HL-60/S4 (cell line): ENCODE results near the gene ASB1.

Experiments
- in situ Hi-C: fragments of 300-500 bp; cut with MboI; formaldehyde crosslinking; loops from 2 replicates; pipeline ENCODE4 v1.14.3; 2022; ENCODE audit warnings: low sequenced_read_pairs

ASB1 gene

GRCh38 chr2:238464389-238464788 lies 37.7 kb downstream of the ASB1 start:
- in situ Hi-C loops: loop anchor here (10.0 kb wide), 1 partner anchor 100 kb away; no protein-coding TSS in a partner anchor

- in situ Hi-C loops: loop anchor here (10.0 kb wide), 1 partner anchor 101 kb away; no protein-coding TSS in a partner anchor
These were observed 38.9 kb downstream of the ASB1 start for GRCh38 chr2:238465487-238466242.

DNA sequence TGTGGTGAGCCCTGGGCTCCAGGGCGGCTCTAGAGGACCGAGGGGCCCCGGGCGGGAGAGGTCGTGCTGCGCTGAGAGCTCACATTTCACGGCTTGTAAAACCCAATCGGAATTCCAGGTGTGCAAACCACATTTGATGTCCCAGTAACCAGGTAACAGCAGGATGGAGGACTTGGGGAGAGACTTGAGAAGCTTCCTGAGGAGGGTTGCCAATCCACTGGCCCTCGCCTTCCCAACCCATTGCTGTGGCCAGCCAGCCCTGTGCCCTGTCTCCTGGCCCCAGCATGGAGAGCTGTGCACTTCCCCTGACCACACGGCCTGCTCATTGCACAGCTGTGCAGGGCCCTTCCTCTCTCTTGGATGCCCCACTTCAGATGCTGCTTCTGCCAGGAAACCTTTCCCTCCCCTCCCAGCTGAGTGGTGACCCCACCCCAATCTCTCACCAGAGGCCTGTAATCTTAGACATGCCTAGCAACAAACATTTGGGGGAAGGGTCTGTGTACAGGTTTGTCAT lies 39.6 kb downstream of the ASB1 start:
- in situ Hi-C loops: loop anchor here (10.0 kb wide), 1 partner anchor 101 kb away; no protein-coding TSS in a partner anchor

GRCh38 chr2:238467062-238467461 lies 40.3 kb downstream of the ASB1 start:
- in situ Hi-C loops: loop anchor here (10.0 kb wide), 1 partner anchor 102 kb away; no protein-coding TSS in a partner anchor

GRCh38 chr2:238467792-238468191 lies 41.1 kb downstream of the ASB1 start:
- in situ Hi-C loops: loop anchor here (10.0 kb wide), 1 partner anchor 103 kb away; no protein-coding TSS in a partner anchor

DNA sequence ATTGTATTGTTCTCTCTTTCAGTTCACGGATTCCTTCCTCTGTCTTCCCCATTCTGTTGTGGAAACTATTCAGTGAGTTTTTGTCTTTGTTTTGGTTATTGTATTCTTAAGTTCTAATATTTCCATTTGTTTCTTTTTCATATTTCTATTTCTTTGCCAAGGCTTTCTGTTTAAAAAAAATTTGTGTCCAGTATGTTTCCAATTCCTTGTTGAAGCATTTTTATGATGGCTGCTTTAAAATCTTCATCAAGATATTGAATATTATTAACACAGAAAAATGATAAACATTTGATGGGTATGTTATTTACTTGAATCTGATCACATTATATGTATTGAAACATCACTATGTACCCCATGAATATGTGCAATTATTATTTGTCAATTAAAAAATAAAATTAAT lies 42.4 kb downstream of the ASB1 start:
- in situ Hi-C loops: loop anchor here (10.0 kb wide), 1 partner anchor 104 kb away; no protein-coding TSS in a partner anchor

DNA sequence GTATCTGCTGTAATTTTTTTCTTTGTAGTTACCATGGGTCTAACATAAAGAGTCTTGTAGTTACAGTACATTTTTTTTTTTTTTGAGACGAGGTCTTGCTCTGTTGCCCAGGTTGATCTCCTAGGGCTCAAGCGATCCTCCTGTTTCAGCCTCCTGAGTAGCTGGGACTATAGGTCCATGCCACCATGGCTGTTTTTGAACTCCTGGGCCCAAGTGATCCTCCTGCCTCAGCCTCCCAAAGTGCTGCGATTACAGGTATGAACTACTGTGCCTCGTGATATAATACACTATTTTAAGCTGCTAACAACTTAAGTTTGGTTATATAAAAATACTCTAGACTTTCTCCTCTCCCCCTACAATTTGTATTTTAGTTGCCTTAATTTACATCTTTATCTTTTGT lies 46.3 kb downstream of the ASB1 start:
- in situ Hi-C loops: no loop called here

- in situ Hi-C loops: no loop called here
These were observed 46.8 kb downstream of the ASB1 start for GRCh38 chr2:238473523-238473922.

DNA sequence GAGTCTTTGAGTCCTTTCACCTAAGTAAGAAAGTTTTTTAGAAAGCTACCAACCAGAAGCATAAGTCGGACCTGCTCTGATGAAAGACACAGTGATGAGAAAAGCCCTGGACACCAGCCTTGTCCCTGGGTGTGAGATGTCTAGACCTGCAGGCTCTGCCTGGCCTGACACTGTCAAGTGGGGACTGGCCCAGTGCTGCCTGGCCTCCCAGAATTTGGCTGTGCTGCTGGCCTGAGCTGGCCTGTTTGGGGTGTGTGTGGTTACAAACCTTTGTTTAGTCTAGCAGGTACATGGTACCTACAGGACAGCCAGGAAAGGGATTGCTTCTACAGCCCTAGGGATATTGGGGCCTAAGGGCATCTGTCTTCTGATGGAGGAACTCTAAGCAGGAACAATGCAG lies 48.3 kb downstream of the ASB1 start:
- in situ Hi-C loops: no loop called here

DNA sequence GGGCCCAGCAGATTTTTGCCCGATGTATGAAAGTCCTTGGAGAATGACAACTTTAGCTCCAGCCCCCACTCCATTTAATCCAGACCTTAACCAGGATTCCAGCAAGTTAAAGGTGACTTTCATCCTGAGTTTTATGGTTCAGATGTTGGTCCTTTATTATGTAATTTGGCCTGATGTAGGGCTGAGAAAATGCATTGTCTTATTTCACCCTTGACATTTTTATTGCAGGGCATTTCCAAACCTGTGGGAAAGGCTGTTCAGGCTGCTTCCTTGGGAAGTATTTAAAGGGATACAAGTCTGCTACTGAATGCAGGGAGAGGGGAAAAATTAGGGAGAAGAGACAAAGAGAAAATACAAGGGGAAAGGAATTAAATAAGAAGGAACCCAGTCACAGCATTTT lies 48.8 kb downstream of the ASB1 start:
- in situ Hi-C loops: no loop called here

DNA sequence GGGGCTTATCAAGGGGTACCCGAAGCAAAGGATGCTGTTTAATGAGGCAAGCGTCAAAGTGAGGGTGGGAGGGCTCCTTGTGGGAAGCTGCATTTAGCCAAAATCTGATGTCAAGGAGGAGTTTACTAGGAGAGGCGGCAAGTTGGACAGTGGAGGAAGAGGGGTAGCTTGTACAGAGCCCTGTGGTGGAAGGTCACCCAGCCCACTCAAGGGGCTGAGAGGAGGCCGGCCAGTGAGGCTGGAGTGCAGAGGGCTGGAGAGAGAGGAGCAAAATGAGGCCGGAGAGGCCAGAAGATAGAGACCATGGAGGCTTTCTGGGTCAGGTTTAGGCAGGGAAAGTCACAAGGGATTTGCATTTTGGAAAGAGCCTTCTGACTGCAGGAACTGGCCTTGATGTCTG lies 49.5 kb downstream of the ASB1 start:
- in situ Hi-C loops: no loop called here

- in situ Hi-C loops: no loop called here
These were observed 51.5 kb downstream of the ASB1 start for GRCh38 chr2:238478216-238478615.

DNA sequence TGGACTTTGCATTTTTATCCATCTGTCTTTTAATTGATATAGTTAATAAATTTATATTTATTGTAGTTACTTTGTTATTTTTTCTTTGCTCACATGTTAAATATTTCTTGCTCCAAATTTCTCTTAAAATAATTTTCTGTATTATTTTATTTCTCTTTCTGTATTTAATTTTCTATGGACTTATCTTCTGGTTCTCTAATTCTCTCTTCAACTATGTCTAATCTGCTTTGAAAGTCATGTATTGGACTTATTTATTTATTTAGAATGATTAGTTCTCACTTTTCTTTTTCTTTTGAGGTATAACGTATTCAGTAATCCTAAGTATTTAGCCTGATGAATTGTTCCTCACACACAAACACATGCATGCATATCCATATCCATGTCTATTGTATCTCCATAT lies 53.1 kb downstream of the ASB1 start:
- in situ Hi-C loops: no loop called here

DNA sequence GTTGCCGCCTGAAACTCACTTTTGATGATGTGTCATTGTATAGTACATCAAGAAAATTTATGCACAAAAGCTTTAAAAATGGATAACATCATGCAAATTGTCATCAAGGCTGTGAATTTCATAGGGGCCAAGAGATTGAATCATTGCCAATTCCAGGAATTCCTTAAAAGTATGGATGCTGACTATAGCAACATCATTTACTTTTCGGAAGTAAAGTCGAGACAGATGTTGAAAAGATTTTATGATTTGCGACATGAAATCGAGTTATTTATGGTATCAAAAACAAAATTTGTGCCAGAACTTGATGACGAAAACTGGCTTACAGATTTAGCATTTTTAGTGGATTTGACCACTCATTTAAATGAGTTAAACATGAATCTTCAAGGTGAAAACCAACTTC lies 56.3 kb downstream of the ASB1 start:
- in situ Hi-C loops: no loop called here

DNA sequence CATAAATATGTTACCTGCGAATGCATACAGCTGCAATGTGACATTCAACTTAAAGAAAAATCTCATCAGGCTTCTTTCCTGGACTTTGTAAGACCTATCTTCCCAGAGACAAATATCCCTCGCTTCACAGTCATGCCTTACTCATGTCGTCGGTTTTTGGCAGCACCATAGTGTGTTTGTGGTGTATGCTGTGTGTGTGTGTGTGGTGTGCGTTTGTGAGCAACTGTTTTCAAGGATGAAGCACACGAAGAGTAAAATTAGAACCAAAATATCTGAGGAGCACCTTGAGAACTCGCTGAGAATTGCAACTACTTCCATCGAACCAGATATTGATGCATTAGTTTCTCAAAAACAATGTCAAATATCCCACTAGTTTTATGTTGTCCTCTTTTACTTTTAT lies 56.9 kb downstream of the ASB1 start:
- in situ Hi-C loops: no loop called here

DNA sequence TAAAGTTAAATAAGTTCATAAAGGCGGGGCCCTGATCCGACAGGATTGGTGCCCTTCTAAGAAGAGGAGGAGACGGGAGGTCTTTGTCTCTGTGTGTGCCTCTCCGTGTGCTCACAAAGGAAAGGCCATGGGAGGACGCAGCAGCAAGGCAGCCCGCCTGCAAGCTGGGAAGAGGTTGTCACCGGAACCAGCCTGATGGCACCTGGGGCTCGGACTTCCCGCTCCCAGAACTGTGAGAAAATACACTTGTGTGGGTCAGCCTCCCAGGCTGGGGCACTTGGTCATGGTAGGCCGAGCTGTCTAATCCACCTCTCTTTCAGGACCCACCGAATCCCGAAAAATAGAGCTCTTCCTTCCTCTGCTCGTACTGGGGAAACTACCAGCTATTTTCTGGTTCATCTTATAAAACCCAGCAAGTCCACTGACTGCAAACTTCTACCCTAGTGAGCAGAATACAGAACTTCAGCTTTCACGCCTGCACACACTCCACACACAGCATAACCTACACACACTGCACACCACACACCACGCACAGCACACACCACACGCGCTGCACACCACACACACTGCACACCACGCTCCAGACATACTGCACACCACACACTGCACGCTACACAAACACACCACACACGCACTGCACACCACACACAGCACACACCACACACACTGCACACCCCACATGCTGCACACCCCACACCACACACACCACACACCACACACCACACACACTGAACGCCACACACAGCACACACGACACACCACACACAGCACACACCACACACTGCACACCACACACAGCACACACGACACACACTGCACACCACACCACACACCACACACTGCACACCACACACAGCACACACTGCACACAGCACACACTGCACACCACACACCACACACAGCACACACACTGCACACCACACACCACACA lies 58.1 kb downstream of the ASB1 start:
- in situ Hi-C loops: no loop called here

- in situ Hi-C loops: no loop called here
These were observed 59.6 kb downstream of the ASB1 start for GRCh38 chr2:238486123-238486848.

DNA sequence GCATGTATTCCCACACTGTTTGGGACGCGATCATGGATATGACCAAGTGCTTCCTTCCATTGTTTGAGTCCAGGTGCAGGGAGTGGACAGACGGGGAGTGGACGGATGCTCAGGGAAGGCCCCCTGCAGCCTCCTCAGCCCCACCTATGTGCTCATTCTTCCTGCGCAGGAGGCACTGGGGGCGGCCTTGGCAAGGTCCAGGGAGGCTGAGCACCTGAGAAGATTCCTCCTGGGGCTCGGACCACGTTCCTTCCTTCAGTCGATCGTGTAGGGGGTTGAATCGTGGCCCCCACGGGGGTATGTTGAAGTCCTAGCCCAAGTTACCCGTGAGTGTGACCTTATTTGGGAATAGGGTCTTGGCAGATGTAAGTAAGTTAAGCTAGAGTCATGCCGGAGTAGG lies 60.4 kb downstream of the ASB1 start:
- in situ Hi-C loops: no loop called here

DNA sequence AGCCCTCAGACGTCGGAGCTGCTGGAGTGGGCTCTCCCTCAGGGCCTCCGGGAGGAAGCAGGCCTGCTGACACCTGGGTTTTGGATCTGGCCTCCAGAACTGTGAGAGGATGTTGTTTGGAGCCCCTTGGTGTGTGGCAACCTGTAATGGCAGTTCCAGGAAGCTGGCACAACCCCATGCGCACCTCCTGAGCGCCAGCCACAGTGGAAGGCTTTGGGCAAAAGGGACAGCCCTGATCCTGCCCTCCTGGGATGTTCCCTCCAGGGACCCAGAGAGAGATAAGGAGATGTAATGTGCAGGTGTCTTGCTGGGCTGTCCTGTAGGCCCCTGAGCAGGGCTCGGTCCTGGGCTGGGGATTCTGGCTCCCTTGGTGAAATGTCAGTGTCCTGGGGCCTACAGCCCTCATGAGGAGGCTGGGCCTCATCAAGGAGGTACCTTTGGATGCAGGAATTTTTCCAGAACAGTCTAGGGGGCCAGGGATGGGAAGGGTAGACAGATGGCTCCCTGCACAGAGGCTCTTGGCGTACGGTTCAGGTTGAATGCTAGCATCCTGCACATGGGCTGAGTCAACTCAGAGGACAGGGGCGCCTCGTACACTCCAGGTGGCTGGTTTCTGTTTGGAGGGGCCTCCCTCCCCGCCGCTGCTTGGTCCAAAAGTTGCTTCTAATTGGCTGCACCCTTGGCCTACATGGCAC lies 61.1 kb downstream of the ASB1 start:
- in situ Hi-C loops: no loop called here

GRCh38 chr2:238488347-238488826 lies 61.7 kb downstream of the ASB1 start:
- in situ Hi-C loops: no loop called here
